MCF 10A (cell line): ENCODE measurements around the gene DCST2. TPM values are rescaled to one million over a fixed set of nuclear protein-coding genes. Genes with fewer than 3 reads are reported as not detected.
A peak's percentile ranks its signal among the peaks of the same experiment; 100 is the strongest.

Experiments used
- BruUV-seq: library from RNA; stranded (reverse); fragments of 400-500 nt; replicated peaks from 2 replicates; lab custom pipeline; 2021; lab: Mats Ljungman, UMichigan
- CTCF ChIA-PET: fragments of 300-600 bp; sonication (Branson Sonifier 250); formaldehyde crosslinking; extraction: SDS; loops from one replicate; lab custom pipeline; 2021; ENCODE audit warnings: antibody characterized with exemption, inconsistent platforms; lab: Yijun Ruan, JAX
- POLR2A ChIA-PET: fragments of 300-600, 350-650 bp; sonication (Branson Sonifier 250); formaldehyde crosslinking; extraction: SDS; loops from one replicate; lab custom pipeline; 2020; ENCODE audit warnings: antibody characterized with exemption, inconsistent platforms; lab: Yijun Ruan, JAX
- DNase-seq: peaks from one replicate; pipeline ENCODE4 v3.0.0-alpha.2; 2018; ENCODE audit not compliant: unreplicated experiment
- H3K27ac Mint-ChIP-seq: one replicate; pipeline ENCODE4 v1.8.0; 2022; ENCODE audit warnings: mild to moderate bottlenecking, low read depth, mixed read lengths; ENCODE audit not compliant: unreplicated experiment
- H3K27me3 Mint-ChIP-seq: one replicate; pipeline ENCODE4 v1.8.0; 2022; ENCODE audit warnings: mixed read lengths; ENCODE audit not compliant: insufficient read depth, unreplicated experiment
- H3K36me3 Mint-ChIP-seq: one replicate; pipeline ENCODE4 v1.8.0; 2022; ENCODE audit warnings: mild to moderate bottlenecking, moderate library complexity, mixed read lengths; ENCODE audit not compliant: insufficient read depth, unreplicated experiment
- H3K4me1 Mint-ChIP-seq: one replicate; pipeline ENCODE4 v1.8.0; 2022; ENCODE audit warnings: mixed read lengths; ENCODE audit not compliant: insufficient read depth, unreplicated experiment
- H3K4me3 Mint-ChIP-seq: one replicate; pipeline ENCODE4 v1.8.0; 2022; ENCODE audit warnings: mild to moderate bottlenecking, moderate library complexity, mixed read lengths; ENCODE audit not compliant: unreplicated experiment
- H3K9me3 Mint-ChIP-seq: one replicate; pipeline ENCODE4 v1.8.0; 2022; ENCODE audit warnings: mixed read lengths; ENCODE audit not compliant: unreplicated experiment
- CTCF ChIP-seq: fragments of 200-600 bp; IDR thresholded peaks from one replicate; pipeline ENCODE4 v1.8.0; 2022; ENCODE audit warnings: antibody characterized with exemption, mild to moderate bottlenecking; ENCODE audit not compliant: unreplicated experiment
- intact Hi-C: fragments of 100-400 bp; cut with micrococcal nuclease; formaldehyde crosslinking; loops from 2 replicates; pipeline ENCODE4 v1.14.1; 2022
- total RNA-seq: library from RNA; stranded (reverse); gene quantifications from 2 replicates; pipeline ENCODE4 v1.2.3, GENCODE V29; 2022

DCST2 gene
- total RNA-seq, 1 experiment from 2014 or later: 0.91 TPM

- Mint-ChIP-seq H3K27ac (peak overlapping the region; percentile 72), H3K27me3 (no peaks in the 10 kb centered on the region), H3K36me3 (peaks cover 44% of the 10 kb centered on the region), H3K4me1 (peaks cover 32% of the 10 kb centered on the region), H3K9me3 (no peaks in the 10 kb centered on the region), H3K4me3 (peak overlapping the region; percentile 90)
- CTCF ChIA-PET: interaction anchor here (0.6 to 23.3 kb wide), 34 partner anchors 7 to 1569 kb away, joined by 3 to 390 read pairs (median 5); partner anchors contain the start of genes EFNA3, EFNA4, KRTCAP2 and LENEP
- POLR2A ChIA-PET: interaction anchor here (0.6 to 8.7 kb wide), 24 partner anchors 9 to 474 kb away, joined by 3 to 156 read pairs (median 10); partner anchors contain the start of genes CKS1B, EFNA3, EFNA4 and FLAD1
- DNase-seq: peak; percentile 68
- BruUV-seq: no TSS peak
- peak; percentile 68 for TF ChIP-seq CTCF
- intact Hi-C loops: loop anchor here (1.0 to 5.0 kb wide), 4 partner anchors 9 to 495 kb away; partner anchors contain the start of genes UBE2Q1 and ZBTB7B
Observed at GRCh38 chr1:155052439-155053395, 19.1 kb upstream of the DCST2 start.

GRCh38 chr1:155051777-155052398 is 18.3 kb upstream of the DCST2 start:
- CTCF ChIA-PET: interaction anchor here (0.6 to 23.3 kb wide), 28 partner anchors 8 to 1568 kb away, joined by 3 to 390 read pairs (median 6); partner anchors contain the start of genes EFNA3, EFNA4, KRTCAP2 and LENEP
- intact Hi-C loops: loop anchor here (1.0 to 5.0 kb wide), 6 partner anchors 9 to 495 kb away; partner anchors contain the start of genes UBE2Q1 and ZBTB7B
- no peak for TF ChIP-seq CTCF
- Mint-ChIP-seq H3K9me3 (no peaks in the 10 kb centered on the region), H3K4me1 (peaks cover 32% of the 10 kb centered on the region), H3K27me3 (no peaks in the 10 kb centered on the region), H3K4me3 (peak overlapping the region; percentile 90), H3K27ac (peak overlapping the region; percentile 72), H3K36me3 (peaks cover 35% of the 10 kb centered on the region)
- BruUV-seq: no TSS peak
- peak; percentile 57 for DNase-seq
- POLR2A ChIA-PET: interaction anchor here (0.6 to 8.7 kb wide), 27 partner anchors 10 to 654 kb away, joined by 3 to 156 read pairs (median 10); partner anchors contain the start of genes CKS1B, EFNA3, EFNA4 and FLAD1

GRCh38 chr1:155051342-155051776 is 17.8 kb upstream of the DCST2 start:
- no peaks in the 10 kb centered on the region for H3K27me3 Mint-ChIP-seq
- H3K36me3 Mint-ChIP-seq: peaks cover 31% of the 10 kb centered on the region
- peak overlapping the region; percentile 72 for H3K27ac Mint-ChIP-seq
- intact Hi-C loops: loop anchor here (2.0 to 5.0 kb wide), 3 partner anchors 79 to 494 kb away; partner anchors contain the start of gene UBE2Q1
- H3K4me1 Mint-ChIP-seq: peaks cover 32% of the 10 kb centered on the region
- BruUV-seq: TSS peak; percentile 30
- no peak for TF ChIP-seq CTCF
- no peaks in the 10 kb centered on the region for H3K9me3 Mint-ChIP-seq
- CTCF ChIA-PET: interaction anchor here (0.6 to 23.3 kb wide), 22 partner anchors 10 to 1084 kb away, joined by 3 to 390 read pairs (median 5); partner anchors contain the start of genes CREB3L4, EFNA4, KRTCAP2 and LENEP
- DNase-seq: peak; percentile 26
- POLR2A ChIA-PET: interaction anchor here (0.6 to 8.7 kb wide), 36 partner anchors 9 to 653 kb away, joined by 3 to 156 read pairs (median 6); partner anchors contain the start of genes CKS1B, EFNA3, EFNA4 and LENEP
- peak overlapping the region; percentile 90 for H3K4me3 Mint-ChIP-seq
